Right lobe of liver (tissue), 6 donors: ENCODE data around the gene PPP2R5A. TPM values are rescaled to one million over a fixed set of nuclear protein-coding genes. Genes with fewer than 3 reads are reported as not detected.
A peak's percentile ranks its signal among the peaks of the same experiment; 100 is the strongest.

Source experiments
- ATAC-seq, 4 donors: fragments of 200-7000 bp; cut with Tn5 transposase; one replicate each; pipeline ENCODE4 v1.9.1; 2020; ENCODE audit warnings: mild to moderate bottlenecking in 4 of 4, moderate library complexity in 4 of 4
- DNase-seq, 3 donors: peaks; one replicate each; pipeline ENCODE4 v3.0.0-alpha.2; 2020
- H3K27ac ChIP-seq, 3 donors: fragments of 200-600 bp; one replicate each; pipeline ENCODE4 v1.8.0; 2022
- H3K27me3 ChIP-seq, 2 donors: fragments of 200-600 bp; one replicate each; pipeline ENCODE4 v1.8.0; 2022
- H3K36me3 ChIP-seq, 4 donors: fragments of 200-600 bp; sonication (generic) in 1 of 4; one replicate each; pipeline versions ENCODE4 v1.5.1 to v1.8.0; 2017 to 2022; ENCODE audit warnings: control low read depth in 1 of 4
- H3K4me1 ChIP-seq, 4 donors: fragments of 200-600 bp; sonication (generic) in 1 of 4; one replicate each; pipeline versions ENCODE4 v1.5.1 to v1.8.0; 2017 to 2022; ENCODE audit warnings: control low read depth in 1 of 4
- H3K4me3 ChIP-seq, 3 donors: fragments of 200-600 bp; one replicate each; pipeline ENCODE4 v1.8.0; 2022
- H3K9me3 ChIP-seq, 4 donors: fragments of 200-600 bp; sonication (generic) in 1 of 4; one replicate each; pipeline versions ENCODE4 v1.5.1 to v1.8.0; 2017 to 2022; ENCODE audit warnings: control low read depth in 1 of 4
- CTCF ChIP-seq, 4 donors: fragments of 200-600 bp in 3 of 4; fragments of 450-650 bp in 1 of 4; IDR thresholded peaks; one replicate each; pipeline versions ENCODE4 v1.5.1 to v1.8.0; 2016 to 2022; ENCODE audit warnings: antibody characterized with exemption in 4 of 4, mild to moderate bottlenecking in 2 of 4
- POLR2A ChIP-seq: fragments of 450-650 bp; IDR thresholded peaks from one replicate; pipeline ENCODE4 v1.6.1; 2017; ENCODE audit warnings: antibody characterized with exemption, mild to moderate bottlenecking
- WGBS: methylation state at CpG from one replicate; pipeline ENCODE4 v1.1.6; 2018; ENCODE audit warnings: low coverage, low lambda C conversion rate; ENCODE audit not compliant: insufficient coverage; ENCODE audit errors: missing lambda C conversion rate; 5-methylcytosine and 5-hydroxymethylcytosine counted together
- intact Hi-C, 2 donors: fragments of 100-400 bp; cut with DNase I; formaldehyde crosslinking; loops; one replicate each; pipeline versions ENCODE4 v1.11.2 to v1.14.1; 2022
- total RNA-seq, 6 experiments: library from RNA; depleted of rRNA in 2 of 6; stranded (reverse); fragments of >200 nt in 2 of 6; fragmentation: NEBNext Ultra II Directional in 3 of 6; extraction: Animal tissue kit (Norgen Biotek cat#: 25700) in 3 of 6; gene quantifications; one replicate each; pipeline versions ENCODE4 v1.1.0 to v1.2.4, GENCODE V29; 2016 to 2023
- donor health status: DM: no; HTN: yes; CAD: no.
- donor health status: DM: no; HTN: no; CAD: no.
- donor health status: DM: no; HTN: no; CAD: no.
- donor health status: DM: no; HTN: yes; CAD: no.
- donor health status: DM: no; HTN: yes; CAD: no.

PPP2R5A gene
- total RNA-seq, 6 experiments from 2014 or later = 28.5 to 57.2 (median 33.3) TPM

- DNase-seq = peak in 1 of 3 donors; percentile 37
- TF ChIP-seq POLR2A (no peak), CTCF (IDR thresholded peaks at IDR 0.05) (no peak)
- Histone ChIP-seq H3K36me3 (no peaks in the 10 kb centered on the region), H3K27me3 (no peaks in the 10 kb centered on the region), H3K4me1 (peaks cover 0 to 61% (median 17%) of the 10 kb centered on the region in 4 donors), H3K27ac (peak overlapping the region; percentile 87 to 97 (median 96)), H3K9me3 (no peaks in the 10 kb centered on the region), H3K4me3 (no peak overlapping the region)
- intact Hi-C loops = no loop called here
- 60% methylated on average over 1 of the region's 1 CpG for WGBS
- no peak for ATAC-seq
Observed at GRCh38 chr1:212242985-212243308, 42.3 kb upstream of the PPP2R5A start.

GRCh38 chr1:212244441-212244840 is 40.8 kb upstream of the PPP2R5A start:
- Histone ChIP-seq H3K27me3 (no peaks in the 10 kb centered on the region), H3K36me3 (no peaks in the 10 kb centered on the region), H3K4me1 (peaks cover 0 to 50% (median 12%) of the 10 kb centered on the region in 4 donors), H3K4me3 (no peak overlapping the region), H3K9me3 (no peaks in the 10 kb centered on the region), H3K27ac (peak overlapping the region in 1 of 3 donors; percentile 96)
- ATAC-seq (peak in 3 of 4 donors; percentile 23 to 42 (median 39)), DNase-seq (peak in 1 of 3 donors; percentile 35)
- WGBS = 73% methylated on average over 1 of the region's 2 CpGs
- intact Hi-C loops = no loop called here
- TF ChIP-seq CTCF (IDR thresholded peaks at IDR 0.05) = no peak
- no peak for TF ChIP-seq POLR2A

DNA sequence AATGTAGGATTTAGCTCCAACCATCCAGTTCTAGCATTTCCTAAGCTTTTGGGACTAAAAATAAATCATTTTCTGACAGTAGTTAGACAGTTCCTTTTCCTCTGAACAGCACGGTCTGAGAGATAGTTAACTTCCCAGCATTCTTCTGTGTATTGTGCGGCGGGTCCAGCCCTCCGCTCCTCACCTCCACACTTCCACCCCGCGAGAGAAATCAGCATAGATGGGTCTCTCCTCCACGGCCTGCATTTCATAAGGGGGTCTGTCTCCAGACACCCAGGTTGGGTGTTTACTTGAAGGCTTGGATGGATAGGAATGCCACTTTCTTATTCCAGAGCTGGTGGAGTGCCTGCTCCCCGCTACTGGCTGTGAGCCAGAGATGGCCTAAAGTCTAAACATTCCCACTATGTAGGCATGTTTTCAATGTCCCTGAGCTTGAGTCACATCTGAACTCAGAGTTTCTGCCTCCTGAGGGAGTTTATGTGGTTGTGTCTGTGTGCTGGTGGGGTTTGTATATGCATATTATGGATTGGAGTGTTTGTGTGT is 38.0 kb upstream of the PPP2R5A start:
- no peaks in the 10 kb centered on the region for H3K36me3 ChIP-seq
- intact Hi-C loops = no loop called here
- no peaks in the 10 kb centered on the region for H3K27me3 ChIP-seq
- no peaks in the 10 kb centered on the region for H3K9me3 ChIP-seq
- H3K27ac ChIP-seq = peak overlapping the region in 1 of 3 donors; percentile 42
- WGBS = 59% methylated on average over 8 of the region's 8 CpGs
- ATAC-seq (peak in 2 of 4 donors; percentile 31 to 46), DNase-seq (no peak)
- TF ChIP-seq CTCF (IDR thresholded peaks at IDR 0.05) (no peak), POLR2A (no peak)
- H3K4me3 ChIP-seq = no peak overlapping the region
- H3K4me1 ChIP-seq = peaks cover 0 to 30% (median 7%) of the 10 kb centered on the region in 4 donors

- TF ChIP-seq POLR2A (no peak), CTCF (IDR thresholded peaks at IDR 0.05) (no peak)
- Histone ChIP-seq H3K36me3 (no peaks in the 10 kb centered on the region), H3K27me3 (no peaks in the 10 kb centered on the region), H3K27ac (peak overlapping the region in 1 of 3 donors; percentile 42), H3K4me3 (no peak overlapping the region), H3K4me1 (peaks cover 0 to 25% (median 4%) of the 10 kb centered on the region in 4 donors), H3K9me3 (no peaks in the 10 kb centered on the region)
- ATAC-seq (peak; percentile 60 to 83 (median 76)), DNase-seq (no peak)
- WGBS = 71% methylated on average over 1 of the region's 1 CpG
- intact Hi-C loops = no loop called here
Observed at GRCh38 chr1:212247988-212248387, 37.2 kb upstream of the PPP2R5A start.
